T-helper 1 cell treated with Interleukin-12 subunit alpha and Interleukin-12 subunit beta and Interleukin-4 antibody, amounts not matched to agents 30 ng/mL and 1 ng/mL, for 36 hours (primary cell): ENCODE data around the gene AKAP9. TPM values are rescaled to one million over a fixed set of nuclear protein-coding genes. Genes with fewer than 3 reads are reported as not detected.
"Not testable (repeated sequence)": the region's sequence is repeated elsewhere in the genome, so short reads cannot be mapped to it uniquely, and the experiment has no call there.

Source experiments
- intact Hi-C: fragments of 100-400 bp; cut with micrococcal nuclease; formaldehyde crosslinking; loops from one replicate; pipeline ENCODE4 v1.15.1; 2024
- total RNA-seq: library from RNA; stranded (reverse); gene quantifications from 2 replicates; pipeline ENCODE4 v1.2.3, GENCODE V29; 2022

Gene AKAP9
- total RNA-seq, 1 donor from 2014 or later: 50.7 TPM

- intact Hi-C loops: loop anchor here (5.0 kb wide), 1 partner anchor 114 kb away; the partner anchor contains the start of gene AKAP9
These were observed 115.6 kb downstream of the AKAP9 start for GRCh38 chr7:92056286-92056685.

- intact Hi-C loops: loop anchor here (5.0 kb wide), 1 partner anchor 115 kb away; the partner anchor contains the start of gene AKAP9
These were observed 116.7 kb downstream of the AKAP9 start for GRCh38 chr7:92057375-92057774.

GRCh38 chr7:92058040-92058439 is 117.4 kb downstream of the AKAP9 start:
- intact Hi-C loops: loop anchor here (5.0 kb wide), 1 partner anchor 116 kb away; the partner anchor contains the start of gene AKAP9

- intact Hi-C loops: loop anchor here (5.0 kb wide), 1 partner anchor 117 kb away; the partner anchor contains the start of gene AKAP9
These were observed 118.2 kb downstream of the AKAP9 start for GRCh38 chr7:92058899-92059298.

GRCh38 chr7:92061154-92061553 is 120.5 kb downstream of the AKAP9 start:
- intact Hi-C loops: no loop called here

- intact Hi-C loops: no loop called here
These were observed 123.9 kb downstream of the AKAP9 start for GRCh38 chr7:92064438-92065029.

- intact Hi-C loops: no loop called here
These were observed 130.4 kb downstream of the AKAP9 start for GRCh38 chr7:92071032-92071431.

- intact Hi-C loops: no loop called here
These were observed 131.5 kb downstream of the AKAP9 start for GRCh38 chr7:92072121-92072520.

- intact Hi-C loops: no loop called here
These were observed 132.0 kb downstream of the AKAP9 start for GRCh38 chr7:92072708-92073107.

GRCh38 chr7:92075455-92076158 is 134.9 kb downstream of the AKAP9 start:
- intact Hi-C loops: no loop called here

GRCh38 chr7:92076509-92076908 is 135.8 kb downstream of the AKAP9 start:
- intact Hi-C loops: no loop called here

GRCh38 chr7:92083922-92084321 is 143.3 kb downstream of the AKAP9 start:
- intact Hi-C loops: not testable (repeated sequence)

- intact Hi-C loops: no loop called here
These were observed 147.6 kb downstream of the AKAP9 start for GRCh38 chr7:92088266-92088665.

GRCh38 chr7:92092210-92092609 is 151.5 kb downstream of the AKAP9 start:
- intact Hi-C loops: no loop called here

- intact Hi-C loops: no loop called here
These were observed 154.7 kb downstream of the AKAP9 start for GRCh38 chr7:92095380-92095779.

- intact Hi-C loops: no loop called here
These were observed 159.9 kb downstream of the AKAP9 start for GRCh38 chr7:92100534-92100933.

- intact Hi-C loops: not testable (repeated sequence)
These were observed 162.2 kb downstream of the AKAP9 start for GRCh38 chr7:92102862-92103261.

- intact Hi-C loops: no loop called here
These were observed 168.2 kb downstream of the AKAP9 start for GRCh38 chr7:92108821-92109220.

- intact Hi-C loops: no loop called here
These were observed 170.2 kb downstream of the AKAP9 start for GRCh38 chr7:92110857-92111256.

- intact Hi-C loops: no loop called here
These were observed 175.2 kb downstream of the AKAP9 start for GRCh38 chr7:92115821-92116220.

GRCh38 chr7:92116949-92117348 is 176.3 kb downstream of the AKAP9 start:
- intact Hi-C loops: no loop called here

GRCh38 chr7:92119213-92119759 is 178.6 kb downstream of the AKAP9 start:
- intact Hi-C loops: no loop called here
